PFSK-1 (cell line): ENCODE data around the gene MEX3A.

Experiments
- FOXP2 ChIP-seq: optimal IDR thresholded peaks from 2 replicates; pipeline ENCODE3; 2011; ENCODE audit warnings: borderline replicate concordance, control low read depth, inconsistent platforms; ENCODE audit not compliant: insufficient read depth; ENCODE audit errors: extremely low read length, extremely low read depth
- POLR2AphosphoS5 ChIP-seq: IDR thresholded peaks from 2 replicates; pipeline ENCODE4 v1.6.1; 2012; ENCODE audit warnings: low read depth, mild to moderate bottlenecking, control low read depth, low read length, moderate library complexity
- REST ChIP-seq, 2 experiments: IDR thresholded peaks; 2 replicates each; pipeline versions ENCODE4 v1.6.1 to v1.8.0; 2011 to 2012; ENCODE audit warnings: low read depth in 2 of 2, low read length in 2 of 2, control low read depth in 1 of 2, inconsistent platforms in 1 of 2, mild to moderate bottlenecking in 1 of 2, moderate library complexity in 1 of 2; ENCODE audit not compliant: insufficient read depth in 1 of 2
- SIN3A ChIP-seq: IDR thresholded peaks from 2 replicates; pipeline ENCODE4 v1.6.1; 2012; ENCODE audit warnings: mild to moderate bottlenecking, low read length, moderate library complexity, borderline replicate concordance; ENCODE audit not compliant: insufficient read depth

GRCh38 chr1:156114101-156114918 lies 32.0 kb upstream of the MEX3A start, which contains the start of gene LMNA:
- TF ChIP-seq FOXP2: no peak
- peak; percentile 96 for TF ChIP-seq POLR2AphosphoS5
- TF ChIP-seq REST (IDR thresholded peaks at IDR 0.05; ENCODE audit: insufficient read depth in 1 of 2, low read depth in 2 of 2, low read length in 2 of 2): peak; percentile 14 to 63; a peak in 1 of 4 replicates
- peak; percentile 91; the same call in 1 of the 2 replicates for TF ChIP-seq SIN3A
